SKM-1 treated with dmso at 0.1 percent for 144 hours (cell line): ENCODE results near the gene IRF4.

Source experiments
- DNase-seq: peaks from one replicate; lab custom pipeline; 2025; ENCODE audit not compliant: unreplicated experiment; lab: John Stamatoyannopoulos, UW

IRF4 gene

DNA sequence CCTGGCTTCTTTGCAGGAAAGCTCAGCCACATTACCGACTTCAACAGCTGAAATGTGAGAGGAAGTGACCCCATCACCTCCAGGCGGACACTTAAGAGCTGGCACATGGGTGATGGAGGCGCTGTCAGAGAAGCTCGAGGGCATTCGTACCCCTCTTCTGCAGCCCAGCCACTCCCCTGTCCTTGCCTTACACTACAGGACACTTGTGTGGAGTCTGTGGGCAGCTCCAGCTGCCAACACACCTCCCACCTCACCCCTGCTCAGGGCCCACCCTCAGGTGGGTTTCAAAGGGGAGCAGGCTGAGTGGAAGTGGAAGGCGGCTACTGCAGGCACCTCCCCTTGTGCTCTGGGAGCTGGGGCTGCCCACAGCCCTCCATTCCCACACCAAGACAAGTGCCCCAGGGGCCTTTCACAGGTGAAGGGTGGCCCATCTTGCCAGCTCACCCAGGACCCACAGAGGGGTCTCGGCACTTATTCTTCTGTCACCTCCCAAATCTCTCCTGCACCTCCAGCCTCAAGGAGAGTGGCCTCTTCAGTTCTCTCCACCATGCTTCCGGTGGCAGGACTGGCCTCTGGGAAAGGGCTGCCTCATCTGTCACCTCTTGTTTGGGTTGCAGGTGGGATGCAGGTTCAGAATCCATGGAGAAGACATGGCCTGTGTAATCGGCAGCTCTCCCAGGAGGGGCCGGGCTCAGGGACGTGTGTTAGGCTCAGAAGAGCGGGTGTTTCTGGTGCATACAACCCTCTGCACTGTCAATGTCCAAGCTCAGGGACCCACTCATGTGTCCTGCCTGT lies 49.8 kb downstream of the IRF4 start:
- DNase-seq = no peak

DNA sequence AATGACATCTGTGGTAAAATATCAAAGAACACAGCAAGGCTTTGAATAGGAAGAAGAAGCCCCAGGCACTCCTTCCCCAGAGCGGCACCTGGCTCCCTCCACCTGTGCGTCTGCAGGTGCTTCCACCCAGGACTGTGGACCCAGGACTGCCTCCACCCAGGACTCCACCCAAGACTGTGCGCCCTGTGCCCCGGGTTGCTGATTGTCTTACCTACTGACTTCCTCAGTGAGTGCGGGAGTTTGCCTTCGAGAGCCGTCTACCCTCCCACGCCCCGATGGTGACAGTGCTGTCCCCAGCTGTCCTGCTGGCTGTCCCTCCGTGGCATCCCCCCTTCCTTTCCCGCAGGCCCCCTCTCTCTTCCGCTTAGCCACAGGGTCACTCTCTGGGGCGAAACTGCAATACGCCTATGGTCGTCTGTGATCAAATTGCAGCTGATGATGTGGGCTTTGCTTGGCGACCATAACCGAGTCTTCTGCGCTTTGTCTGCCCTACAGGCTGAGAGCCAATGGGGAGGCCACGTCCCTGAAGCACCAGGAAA lies 52.1 kb downstream of the IRF4 start:
- no peak for DNase-seq

DNA sequence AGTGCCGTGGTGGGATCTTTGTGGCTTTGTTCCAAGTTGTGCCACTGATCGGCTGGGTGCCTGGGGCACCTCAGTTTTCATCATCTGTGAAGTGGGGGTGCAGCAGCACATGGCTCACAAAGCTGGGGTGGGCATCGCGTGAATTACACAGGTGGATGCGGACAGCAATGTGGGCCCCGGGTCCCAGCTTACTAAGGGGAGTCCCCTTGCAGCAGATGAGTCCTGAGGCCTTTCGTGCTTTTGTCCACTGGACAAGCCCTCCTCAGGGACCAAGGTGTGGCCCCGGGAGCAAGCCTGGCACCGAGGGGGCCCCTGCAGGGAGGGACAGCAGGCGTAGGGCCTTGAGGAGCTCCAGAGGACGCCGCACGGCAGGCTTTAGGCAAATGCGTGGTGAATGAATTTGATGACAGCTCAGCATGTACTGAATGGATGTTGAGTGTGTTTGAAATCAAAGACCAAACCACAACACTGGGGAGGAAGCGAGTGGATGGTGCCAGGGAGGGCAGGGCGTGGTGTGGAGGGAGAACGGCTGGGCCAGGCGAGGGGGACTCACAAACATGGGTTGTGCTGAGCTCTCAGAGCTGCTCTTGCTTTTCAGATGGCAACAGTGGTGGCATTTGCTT lies 53.2 kb downstream of the IRF4 start:
- no peak for DNase-seq

DNA sequence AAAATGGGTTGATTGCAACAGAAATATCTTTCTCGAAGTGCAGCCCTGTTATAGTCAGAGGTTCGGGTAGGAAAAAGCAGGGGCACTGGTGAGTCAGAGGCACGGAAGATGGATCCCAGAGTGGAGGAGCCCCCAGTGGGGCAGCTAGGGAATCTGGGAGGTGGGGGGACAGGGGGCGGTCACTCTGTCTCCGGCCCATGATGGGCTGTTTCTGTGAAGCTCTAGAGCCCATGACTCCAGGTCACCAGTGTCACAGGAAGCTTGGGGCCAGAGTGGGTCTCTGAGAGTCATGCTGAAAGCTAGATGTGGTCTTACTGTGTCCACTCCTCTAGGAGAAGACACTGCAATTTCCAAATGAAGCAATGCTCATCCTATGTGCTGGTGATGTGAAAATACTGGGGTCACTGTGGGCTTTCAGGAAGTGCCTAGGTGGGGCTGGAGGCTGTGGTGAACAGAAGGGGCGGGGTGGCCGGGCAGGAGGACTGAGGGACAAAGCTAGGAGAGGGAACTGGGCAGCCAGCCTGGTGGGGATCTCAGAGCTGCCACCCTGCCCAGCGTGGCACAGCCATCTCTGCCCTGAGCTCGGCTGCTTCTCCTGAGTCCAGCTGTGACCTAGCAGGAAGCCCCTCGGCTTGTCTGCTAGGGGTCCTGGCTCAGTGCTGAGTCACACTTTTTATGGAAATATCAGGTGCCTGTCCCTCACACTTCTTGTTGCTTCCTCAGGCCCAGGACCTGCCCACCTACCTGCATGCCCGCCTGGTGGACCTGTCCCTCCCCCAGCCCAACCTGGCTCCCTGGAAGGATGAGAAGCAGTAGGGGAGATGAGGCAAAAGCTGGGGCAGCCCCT lies 54.2 kb downstream of the IRF4 start:
- DNase-seq = no peak

DNA sequence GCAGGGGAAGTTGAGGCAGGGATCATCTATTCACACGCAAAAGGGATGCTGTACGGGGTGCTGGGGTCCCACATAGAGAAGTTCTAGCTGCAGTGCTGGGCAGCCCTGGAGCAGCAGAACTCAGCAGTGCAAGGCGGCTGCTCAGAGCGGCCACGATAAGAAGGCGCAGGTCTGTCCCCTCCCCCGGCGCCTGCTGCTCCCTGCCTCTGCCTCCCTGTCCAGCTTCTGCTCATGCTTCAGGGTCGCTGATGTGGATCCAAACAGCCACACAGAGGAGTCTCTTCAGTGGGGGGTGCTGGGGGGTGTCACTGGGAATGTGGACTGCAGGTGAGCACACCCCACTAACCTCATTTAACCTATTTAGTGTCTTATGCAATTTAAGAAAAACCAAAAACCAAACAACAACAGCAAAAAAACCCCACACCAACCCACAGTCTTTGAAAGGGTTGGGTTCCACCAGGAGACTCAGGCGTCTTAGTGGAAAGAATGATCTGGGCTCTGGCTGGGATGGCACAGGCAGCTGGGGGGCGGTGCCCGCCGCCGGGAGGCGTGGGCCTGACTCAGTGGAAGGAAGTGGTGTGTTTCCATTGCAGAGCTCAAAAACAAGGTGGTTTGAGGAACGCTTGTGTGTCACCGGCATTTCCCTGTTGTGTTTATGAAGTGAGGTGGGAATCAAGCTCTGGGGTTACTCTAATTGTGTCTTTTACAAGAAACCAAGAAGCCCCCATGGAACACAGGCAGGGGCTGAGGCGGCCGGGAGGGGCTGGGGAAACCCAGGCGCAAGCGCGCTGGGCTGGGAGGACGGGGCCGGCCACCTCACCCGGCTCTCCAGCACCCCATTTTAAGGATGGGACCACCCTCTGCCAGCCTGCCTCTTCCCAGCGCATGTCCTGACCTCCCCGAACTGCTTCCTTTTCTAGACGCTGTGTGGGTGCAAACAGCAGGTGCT lies 55.1 kb downstream of the IRF4 start:
- no peak for DNase-seq

DNA sequence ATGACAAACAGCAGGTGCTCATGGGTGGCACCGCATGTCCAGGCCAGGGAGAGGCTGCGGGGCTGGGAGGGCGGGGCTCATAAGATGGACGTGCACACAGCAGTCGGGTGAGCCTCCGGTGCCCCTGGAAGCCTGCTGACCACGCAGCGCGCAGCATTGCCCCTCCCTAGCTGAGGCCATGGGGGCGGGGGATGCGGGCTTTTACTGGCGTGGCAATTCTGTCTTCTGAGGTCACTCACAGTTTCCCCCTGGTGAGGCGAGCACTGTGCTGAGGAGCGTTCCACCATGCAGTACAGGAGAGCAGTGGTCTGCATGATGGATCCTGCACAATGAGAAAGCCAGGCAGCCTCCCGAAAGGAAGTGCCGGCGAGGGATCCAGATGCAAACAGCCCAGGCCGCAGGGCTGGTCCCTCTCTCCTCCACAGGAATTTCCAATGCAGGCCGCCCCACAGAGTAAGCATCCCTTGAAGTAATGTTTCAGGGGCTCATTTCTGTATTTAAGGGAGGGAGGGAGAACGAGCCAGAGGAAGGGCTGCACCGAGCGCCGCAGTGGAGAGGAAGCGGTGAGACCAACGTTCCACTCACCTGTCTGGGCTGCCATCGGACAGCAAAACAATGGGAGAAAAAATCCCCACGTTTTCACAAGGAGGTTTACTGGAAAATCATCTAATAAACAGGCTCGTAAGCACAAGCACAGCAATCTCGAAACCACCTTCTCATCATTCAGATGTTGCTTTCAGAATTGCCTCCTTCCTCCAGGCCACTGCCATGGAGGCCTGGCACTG lies 56.0 kb downstream of the IRF4 start:
- no peak for DNase-seq

DNA sequence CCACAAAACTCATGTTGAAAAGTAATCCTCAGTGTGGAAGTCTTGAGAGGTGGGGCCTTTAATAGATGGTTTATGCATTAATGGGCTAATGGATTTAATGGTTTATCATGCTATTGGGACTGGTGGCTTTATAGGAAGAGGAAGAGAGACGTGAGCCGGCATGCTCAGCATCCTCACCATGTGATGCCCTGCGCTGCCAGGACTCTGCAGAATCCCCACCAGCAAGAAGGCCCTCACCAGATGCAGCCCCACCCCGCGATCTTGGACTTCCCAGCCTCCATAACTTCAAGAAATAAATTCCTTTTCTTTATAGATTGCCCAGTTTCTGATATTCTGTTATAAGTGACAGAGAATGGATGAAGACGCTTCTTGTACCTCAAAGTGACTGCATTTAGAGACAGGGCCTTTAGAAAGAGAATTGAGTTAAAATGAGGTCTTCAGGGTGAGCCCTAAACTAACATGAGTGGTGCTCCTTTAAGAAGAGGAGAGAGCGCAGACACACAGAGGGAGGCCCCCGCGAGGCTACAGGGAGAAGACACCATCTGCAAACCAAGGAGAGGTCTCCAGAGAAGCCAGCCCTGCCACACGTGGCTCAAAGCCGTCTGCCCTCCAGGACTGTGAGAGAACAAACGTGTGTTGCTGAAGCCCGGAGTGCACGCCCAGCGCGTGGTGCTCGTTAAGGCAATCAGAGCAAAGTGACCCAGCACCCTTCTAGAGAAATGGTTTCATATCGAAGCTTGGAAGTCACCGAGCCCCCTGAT lies 56.9 kb downstream of the IRF4 start:
- DNase-seq = no peak

DNA sequence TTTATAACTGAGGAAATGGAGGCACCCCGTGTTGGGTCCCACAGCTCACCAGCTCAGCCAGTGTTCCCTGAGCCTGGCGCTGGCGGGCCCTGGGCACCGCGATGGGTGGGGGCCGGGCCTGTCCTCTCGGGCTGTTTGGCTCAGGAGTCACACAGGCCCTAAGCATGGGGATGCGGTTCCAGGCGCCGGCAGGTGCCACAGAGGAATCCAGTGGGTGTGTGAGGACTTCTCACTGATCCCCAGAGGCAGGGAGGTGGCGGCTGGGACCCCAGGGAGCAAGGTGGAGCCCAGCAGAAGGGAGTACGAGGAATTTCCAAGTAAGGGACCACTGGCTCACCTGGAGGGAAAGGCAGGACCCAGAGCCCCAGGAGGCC lies 57.5 kb downstream of the IRF4 start:
- no peak for DNase-seq

DNA sequence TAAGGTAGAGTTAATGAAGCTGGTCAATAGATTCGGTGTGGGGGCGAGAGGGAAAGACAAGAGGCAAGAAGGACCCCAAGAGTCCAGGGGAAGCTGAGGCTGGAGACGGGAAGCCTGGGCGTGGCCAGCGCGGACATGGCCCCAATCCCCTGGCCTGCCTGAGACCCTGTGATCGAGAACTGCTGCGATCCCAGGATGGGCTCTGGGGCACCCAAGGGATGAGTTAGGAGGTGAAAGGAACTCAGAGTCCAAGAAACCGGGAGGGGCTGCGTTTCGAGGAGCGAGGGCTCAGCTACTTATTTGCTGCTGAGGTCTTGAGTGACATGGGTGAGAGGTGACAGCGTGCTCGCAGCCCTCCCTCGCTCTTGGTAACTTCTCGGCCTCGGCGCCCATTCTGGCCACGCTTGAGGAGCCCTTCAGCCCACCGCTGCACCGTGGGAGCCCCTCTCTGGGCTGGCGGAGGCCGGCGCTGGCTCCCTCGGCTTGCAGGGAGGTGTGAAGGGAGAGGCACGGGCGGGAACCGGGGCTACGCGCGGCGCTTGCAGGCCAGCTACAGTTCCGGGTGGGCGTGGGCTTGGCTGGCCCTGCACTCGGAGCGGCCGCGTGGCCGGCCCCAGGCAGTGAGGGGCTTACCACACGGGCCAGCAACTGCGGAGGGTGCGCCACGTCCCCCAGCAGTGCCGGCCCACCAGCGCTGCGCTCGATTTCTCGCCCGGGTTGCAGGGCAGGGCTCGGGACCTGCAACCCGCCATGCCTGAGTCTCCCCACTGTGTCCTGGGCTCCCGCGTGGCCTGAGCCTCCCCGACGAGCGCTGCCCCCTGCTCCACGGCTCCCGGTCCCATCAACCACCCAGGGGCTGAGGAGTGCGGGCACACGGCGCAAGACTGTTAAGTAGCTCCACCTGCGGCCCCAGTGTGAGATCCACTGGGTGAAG lies 58.2 kb downstream of the IRF4 start:
- DNase-seq = no peak

DNA sequence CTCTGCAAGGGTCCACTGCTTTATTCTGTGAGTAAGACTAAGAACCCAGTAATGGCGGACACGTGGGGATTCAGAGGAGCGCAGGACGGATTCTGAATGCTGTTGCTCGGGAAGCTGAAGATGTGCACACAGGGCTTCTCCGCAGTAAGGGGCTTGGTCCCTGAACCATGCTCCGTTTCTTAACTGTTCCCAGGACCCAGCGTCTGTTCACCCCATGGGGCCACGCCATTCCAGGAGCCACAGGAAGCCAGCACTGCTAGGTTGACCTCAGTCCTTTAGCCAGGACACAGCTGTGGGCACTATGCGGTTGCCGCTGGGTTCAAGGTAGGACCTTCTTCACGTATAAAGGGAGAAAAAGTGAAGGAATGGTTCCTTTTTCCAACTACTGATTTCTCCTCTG lies 59.8 kb downstream of the IRF4 start:
- no peak for DNase-seq

DNA sequence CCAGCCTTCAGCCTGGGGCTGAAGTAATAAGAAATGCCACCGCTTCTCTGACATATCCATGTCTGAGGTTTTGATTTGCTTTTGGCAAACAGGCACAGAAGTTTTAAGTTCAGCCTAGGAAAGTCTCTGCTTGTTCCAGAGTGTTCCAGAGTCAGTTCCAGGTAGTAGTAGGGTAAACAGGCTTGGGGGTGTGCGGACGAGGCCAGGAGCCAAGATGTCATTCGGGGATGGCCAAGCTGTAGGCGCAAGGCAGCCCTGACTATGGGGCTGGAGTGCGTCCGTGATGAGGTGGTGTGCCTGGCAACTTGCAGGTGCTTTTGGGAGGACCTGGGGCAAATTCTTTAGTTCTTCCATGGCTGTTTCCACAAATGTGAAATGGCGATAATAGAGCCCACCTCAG lies 60.3 kb downstream of the IRF4 start:
- DNase-seq = no peak

DNA sequence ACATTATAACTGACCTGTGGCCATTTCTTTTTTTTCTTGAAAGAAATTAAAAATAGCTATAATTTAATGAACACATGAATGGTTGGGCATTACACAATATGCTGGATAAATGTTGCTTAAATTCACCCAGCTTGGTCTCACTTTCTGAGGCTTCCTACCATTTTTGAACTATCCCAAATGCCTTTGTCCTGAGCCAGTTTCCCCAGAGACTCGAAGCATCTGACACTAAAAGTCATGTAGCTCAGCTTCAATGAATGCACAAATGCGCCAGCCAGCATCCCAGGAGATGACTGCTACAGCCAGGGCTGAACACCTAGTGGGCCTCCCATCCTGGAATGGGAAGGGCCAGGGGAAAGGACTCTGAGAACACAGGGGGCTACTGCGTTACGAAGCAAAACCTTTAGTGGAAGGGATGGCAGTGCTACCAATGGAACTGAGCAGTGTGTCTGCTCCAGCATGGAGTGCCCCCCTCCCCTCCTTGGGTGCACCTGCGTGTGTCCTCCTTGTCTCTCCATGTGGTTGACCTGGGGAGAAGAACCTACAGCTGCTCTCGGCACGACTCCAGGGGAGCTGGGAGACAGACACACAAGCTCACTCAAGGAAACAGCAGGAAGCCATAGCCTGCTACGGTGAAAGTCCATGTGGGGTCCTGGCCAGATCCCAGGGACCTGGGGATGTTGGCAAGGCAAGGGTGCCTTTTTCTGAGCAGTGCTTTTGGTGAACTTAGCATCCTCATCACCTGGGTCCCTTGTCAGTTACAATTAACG lies 60.9 kb downstream of the IRF4 start:
- DNase-seq = no peak

DNA sequence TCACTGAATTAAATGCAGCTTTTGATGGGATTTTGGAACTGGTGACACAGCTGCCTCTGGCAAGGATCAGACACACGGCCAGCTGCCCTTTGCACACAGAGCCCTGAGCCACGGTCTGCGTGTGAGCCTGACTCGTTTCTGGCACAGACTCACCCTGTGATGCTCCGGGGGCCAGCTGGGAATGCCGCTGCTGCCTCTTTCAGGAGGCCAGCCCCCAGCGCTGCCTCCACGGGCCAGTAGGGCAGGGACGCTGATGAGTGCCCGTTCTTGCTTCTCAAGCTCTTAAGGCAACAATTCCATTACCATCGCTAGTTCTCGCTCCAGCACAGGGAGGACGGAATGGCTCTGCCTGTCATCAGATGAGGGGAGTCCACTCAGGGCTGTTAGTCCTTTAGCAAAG lies 61.6 kb downstream of the IRF4 start:
- DNase-seq = no peak

DNA sequence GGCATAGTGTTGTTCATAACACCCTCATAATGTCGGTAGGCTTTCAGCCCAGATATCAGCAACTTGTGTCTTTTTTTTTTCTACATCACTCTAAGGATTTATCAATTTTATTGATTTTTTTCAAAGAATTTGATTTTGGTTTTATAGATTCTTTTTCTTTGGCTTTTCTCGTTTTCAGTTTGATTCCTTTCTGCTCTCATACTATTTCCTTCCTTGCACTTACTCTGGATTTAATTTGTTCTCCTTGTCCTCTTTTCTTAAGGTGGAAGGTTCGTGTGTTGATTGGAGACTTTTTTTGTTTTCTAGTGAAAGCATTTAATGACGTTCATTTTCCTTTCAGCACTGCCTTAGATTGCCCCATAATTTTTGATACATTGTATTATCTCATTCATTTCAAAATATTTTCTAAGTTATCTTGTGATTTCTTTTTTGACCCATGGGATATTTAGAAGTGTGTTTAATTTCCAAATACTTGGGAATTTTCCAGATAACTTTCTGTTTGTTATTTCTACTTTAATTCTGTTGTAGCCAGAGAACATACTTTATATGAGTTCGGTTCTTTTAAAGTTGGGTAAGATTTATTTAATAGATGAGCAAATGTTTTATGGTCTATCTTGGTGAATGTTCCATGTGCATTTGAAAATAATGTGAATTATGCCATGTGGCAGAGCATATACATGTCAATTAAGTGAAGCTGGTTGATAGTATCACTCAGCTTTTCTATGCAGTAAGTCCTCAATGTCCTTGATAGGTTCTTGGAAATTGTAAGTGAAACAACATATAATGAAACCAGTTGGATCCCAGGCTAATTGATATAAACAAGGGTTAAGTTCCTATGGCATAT lies 62.8 kb downstream of the IRF4 start:
- DNase-seq = no peak

DNA sequence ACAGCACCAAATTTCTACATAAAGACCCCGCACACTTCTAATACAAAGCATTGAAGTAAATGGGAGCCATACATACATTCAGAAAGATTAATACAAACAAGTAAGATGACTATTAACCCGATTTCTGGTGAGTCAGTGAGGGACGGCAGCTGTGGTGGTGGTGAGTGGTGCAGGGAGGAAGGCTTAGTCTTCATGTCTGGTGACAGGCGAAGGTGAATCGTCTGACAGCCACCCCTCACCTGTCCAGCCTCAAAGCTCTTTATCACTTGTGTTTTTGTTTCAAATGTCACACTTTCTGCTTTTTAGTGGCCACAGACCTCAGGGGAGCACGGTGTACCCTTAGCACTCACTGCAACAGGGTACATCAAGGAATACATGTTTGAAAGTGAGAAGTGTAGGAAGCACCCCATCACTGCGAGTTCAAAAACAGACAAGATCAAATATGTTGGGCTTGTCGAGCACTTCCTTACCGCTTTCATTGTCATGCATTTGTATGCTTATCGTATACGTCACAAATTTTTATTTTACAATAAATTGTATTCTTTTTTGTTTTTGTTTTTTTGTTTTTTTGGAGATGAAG lies 63.5 kb downstream of the IRF4 start:
- no peak for DNase-seq

DNA sequence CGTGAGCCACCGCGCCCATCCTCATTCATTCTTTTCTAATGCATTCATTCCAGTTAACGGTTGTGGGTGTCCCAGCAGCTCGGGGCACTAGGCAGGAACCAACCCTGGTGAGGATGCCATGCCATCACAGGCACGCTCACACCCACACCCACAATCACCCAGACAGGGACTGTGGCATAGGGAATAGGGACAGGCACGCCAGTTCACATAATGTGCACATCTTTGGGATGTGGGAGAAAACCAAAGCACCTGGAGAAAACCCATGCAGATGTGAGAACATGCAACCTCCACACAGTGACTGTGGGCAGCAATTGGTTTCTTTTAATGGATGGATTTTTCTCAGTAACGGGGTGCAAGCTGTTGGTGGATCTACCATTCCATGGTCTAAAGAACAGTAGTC lies 64.3 kb downstream of the IRF4 start:
- no peak for DNase-seq
